Adrenal gland (tissue), 12 donors: Measurements from ENCODE around the gene C19orf47. TPM values are rescaled to one million over a fixed set of nuclear protein-coding genes. Genes with fewer than 3 reads are reported as not detected.

Source experiments
- DNase-seq, 7 donors: peaks; one replicate each; pipeline ENCODE4 v3.0.0-alpha.2; 2019 to 2020
- H3K27ac ChIP-seq, 5 donors: fragments of 200-600 bp; sonication (generic) in 4 of 5; 1 replicate in 3 of 5; 2 replicates in 2 of 5; pipeline versions ENCODE4 v1.5.1 to v1.8.0; 2016 to 2020; ENCODE audit warnings: mild to moderate bottlenecking in 1 of 5
- H3K27me3 ChIP-seq: fragments of 200-600 bp; 2 replicates; pipeline ENCODE4 v1.8.0; 2021
- H3K36me3 ChIP-seq, 2 donors: fragments of 200-600 bp; replicated peaks in 1 of 2; 1 replicate in 1 of 2; 2 replicates in 1 of 2; pipeline versions ENCODE4 v1.5.1 to v1.8.0; 2018 to 2022
- H3K4me1 ChIP-seq, 2 donors: fragments of 200-600 bp; replicated peaks in 1 of 2; 1 replicate in 1 of 2; 2 replicates in 1 of 2; pipeline versions ENCODE4 v1.5.1 to v1.8.0; 2018 to 2021
- H3K4me3 ChIP-seq, 4 donors: fragments of 200-600 bp; sonication (generic) in 3 of 4; one replicate each; pipeline ENCODE4 v1.5.1; 2016 to 2018
- H3K9me3 ChIP-seq, 3 donors: fragments of 200-600 bp; sonication (generic) in 1 of 3; replicated peaks in 1 of 3; 1 replicate in 2 of 3; 2 replicates in 1 of 3; pipeline versions ENCODE4 v1.5.1 to v1.8.0; 2016 to 2021
- CTCF ChIP-seq, 6 experiments: fragments of 450-650 bp in 4 of 6; fragments of 200-600 bp in 2 of 6; sonication (generic) in 1 of 6; IDR thresholded peaks; 1 replicate in 5 of 6; 2 replicates in 1 of 6; pipeline versions ENCODE4 v1.5.1 to v1.8.0; 2016 to 2021; ENCODE audit warnings: antibody characterized with exemption in 6 of 6, mild to moderate bottlenecking in 2 of 6, moderate library complexity in 1 of 6
- POLR2A ChIP-seq, 2 donors: fragments of 450-650 bp; IDR thresholded peaks; one replicate each; pipeline ENCODE4 v1.6.1; 2017; ENCODE audit warnings: antibody characterized with exemption in 2 of 2, mild to moderate bottlenecking in 2 of 2, moderate library complexity in 1 of 2
- WGBS, 4 donors: extraction: QIAGEN DNeasy Blood & Tissue Kit in 2 of 4; methylation state at CpG; one replicate each; pipeline versions ENCODE4 v1.1.5 to v1.1.7; 2013 to 2017; 5-methylcytosine and 5-hydroxymethylcytosine counted together
- intact Hi-C, 2 donors: fragments of 100-400 bp; cut with DNase I; formaldehyde crosslinking; loops; one replicate each; pipeline versions ENCODE4 v1.14.1 to v1.15.0; 2022 to 2023
- polyA plus RNA-seq, 3 donors: library from polyadenylated mRNA; stranded (reverse); fragments of 200-250 nt in 2 of 3; fragments of 350-450 nt in 1 of 3; fragmentation: Illumina TruSeq in 1 of 3; extraction: RNeasy Lipid Tissue Mini Kit (QIAGEN cat#74804) in 1 of 3; gene quantifications; one replicate each; pipeline ENCODE4 v1.2.3, GENCODE V29; 2013 to 2014
- total RNA-seq, 9 donors: library from RNA; depleted of rRNA in 4 of 9; stranded (reverse); fragments of >200 nt in 4 of 9; fragments of 120-200 nt in 1 of 9; fragmentation: NEBNext Ultra II Directional in 1 of 9; extraction: Animal tissue kit (Norgen Biotek cat#: 25700) in 1 of 9; gene quantifications; one replicate each; pipeline versions ENCODE4 v1.1.0 to v1.2.4, GENCODE V29; 2013 to 2023
- donor health status: healthy with polysubstance abuse.
- donor health status: Bipolar disorder and iron deficiency.
- donor health status: DM: yes; HTN: yes; CAD: no.
- donor health status: DM: no; HTN: no; CAD: no.
- donor health status: DM: no; HTN: no; CAD: no.
- donor health status: DM: yes; HTN: yes; CAD: no.

The C19orf47 gene
- total and polyA plus RNA-seq, 12 donors = 7.0 to 20.9 (median 14.6) TPM

- WGBS, 4 donors = 65 to 80% (median 76%) methylated on average over 8 of the region's 8 CpGs
- TF ChIP-seq CTCF (IDR thresholded peaks at IDR 0.05) (no peak), POLR2A (IDR thresholded peaks at IDR 0.05) (no peak)
These were observed 43.9 kb upstream of the C19orf47 start for GRCh38 chr19:40392123-40392522.

GRCh38 chr19:40390084-40390742, 42.0 kb upstream of the C19orf47 start, which contains the start of gene HIPK4:
Gene HIPK4, minus strand, starts transcription at chr19:40390181. Its CDS starts 279 bp downstream, at chr19:40389902.
- no peaks in the 10 kb centered on the region for H3K27me3 ChIP-seq
- WGBS, 4 donors = 87 to 92% (median 90%) methylated on average over 6 to 10 of the region's 10 CpGs
- intact Hi-C loops = no loop called here
- H3K4me1 ChIP-seq = peaks cover 7 to 8% of the 10 kb centered on the region in 2 donors
- no peak within 1 kb of the TSS for H3K4me3 ChIP-seq
- H3K27ac ChIP-seq = no peak within 1 kb of the TSS
- no peaks in the 10 kb centered on the region for H3K36me3 ChIP-seq
- no peak for TF ChIP-seq POLR2A (IDR thresholded peaks at IDR 0.05)
- no peak for TF ChIP-seq CTCF (IDR thresholded peaks at IDR 0.05)
- DNase-seq = no peak
- H3K9me3 ChIP-seq = no peaks in the 10 kb centered on the region

More at GRCh38 chr19:40392123-40392522, 43.9 kb upstream of the C19orf47 start:
- intact Hi-C loops = no loop called here
- H3K27ac ChIP-seq = no peak overlapping the region
- H3K9me3 ChIP-seq = no peaks in the 10 kb centered on the region
- DNase-seq = no peak
- no peak overlapping the region for H3K4me3 ChIP-seq
- H3K36me3 ChIP-seq = no peaks in the 10 kb centered on the region
- no peaks in the 10 kb centered on the region for H3K27me3 ChIP-seq
- peaks cover 7 to 8% of the 10 kb centered on the region in 2 donors for H3K4me1 ChIP-seq

- no peaks in the 10 kb centered on the region for H3K27me3 ChIP-seq
- WGBS, 4 donors = 94 to 97% (median 94%) methylated on average over 29 to 33 of the region's 33 CpGs
- DNase-seq = no peak
These were observed 41.3 kb upstream of the C19orf47 start for GRCh38 chr19:40389404-40390083.

More at GRCh38 chr19:40389404-40390083, 41.3 kb upstream of the C19orf47 start:
- Histone ChIP-seq H3K4me3 (no peak overlapping the region), H3K9me3 (no peaks in the 10 kb centered on the region), H3K4me1 (peaks cover 7 to 8% of the 10 kb centered on the region in 2 donors), H3K36me3 (no peaks in the 10 kb centered on the region), H3K27ac (no peak overlapping the region)
- no peak for TF ChIP-seq POLR2A (IDR thresholded peaks at IDR 0.05)
- no peak for TF ChIP-seq CTCF (IDR thresholded peaks at IDR 0.05)
- intact Hi-C loops = no loop called here
